ENCODE data around the gene GALNT18. TPM values are rescaled to one million over a fixed set of nuclear protein-coding genes. Genes with fewer than 3 reads are reported as not detected.

Gene GALNT18
- total RNA-seq, 1 donor from 2014 or later = 137 TPM

DNA sequence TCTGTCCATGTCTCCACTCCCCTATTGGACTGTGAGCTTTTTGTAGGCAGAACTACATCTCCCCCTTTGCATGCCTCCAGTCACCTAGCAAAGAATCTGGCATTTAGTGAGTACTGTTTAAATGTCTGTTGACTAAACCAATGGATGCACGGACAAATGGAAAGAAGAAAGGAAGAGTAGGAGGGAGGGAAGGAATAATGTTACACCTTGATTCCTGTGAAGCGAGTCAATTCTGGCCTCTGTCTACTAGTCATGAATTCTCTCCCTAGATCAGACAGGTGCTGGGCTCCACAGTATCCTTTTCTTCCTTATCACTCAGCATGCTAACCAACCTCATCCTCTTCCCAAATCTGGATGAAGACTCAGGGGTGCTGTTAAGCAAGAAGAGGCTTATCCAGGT is 33.6 kb downstream of the GALNT18 start:
- no peak for DNase-seq (ENCODE audit: low spot score)

DNA sequence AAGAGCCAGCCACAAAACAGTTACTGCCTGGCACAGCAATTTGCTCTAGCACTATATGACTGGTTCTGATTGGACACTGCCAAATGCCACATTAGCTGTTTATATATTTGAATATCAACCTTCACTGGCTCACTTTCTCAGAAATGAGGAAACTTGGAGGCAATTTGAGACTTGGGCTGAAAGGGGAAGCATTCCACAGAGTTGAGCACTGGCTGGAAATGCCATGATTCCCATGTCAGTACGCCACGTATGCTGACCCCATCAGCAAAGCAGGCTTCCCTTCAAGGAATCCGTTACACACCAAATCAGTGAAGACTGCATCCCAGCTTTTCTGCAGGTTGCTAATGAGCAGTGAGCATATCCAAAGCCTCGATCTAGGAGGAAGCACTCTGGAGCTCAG is 34.7 kb downstream of the GALNT18 start:
- DNase-seq (ENCODE audit: low spot score) = peak; percentile 38

DNA sequence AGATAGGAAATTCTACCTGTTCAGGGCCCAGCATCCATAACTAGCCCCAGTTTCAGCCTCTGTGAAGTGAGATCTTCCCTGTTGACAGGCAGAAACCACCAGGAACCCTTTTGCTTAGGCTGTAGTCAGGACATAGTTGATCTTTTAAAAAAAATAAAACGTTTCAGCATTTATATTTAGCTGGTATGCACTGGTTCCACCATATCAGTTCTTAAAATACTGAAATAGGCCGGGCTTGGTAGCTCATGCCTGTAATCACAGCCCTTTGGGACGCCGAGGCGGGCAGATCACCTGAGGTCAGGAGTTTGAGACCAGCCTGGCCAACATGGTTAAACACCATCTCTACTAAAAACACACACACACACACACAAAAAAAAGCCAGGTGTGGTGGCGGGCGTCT is 35.3 kb downstream of the GALNT18 start:
- DNase-seq (ENCODE audit: low spot score) = no peak

DNA sequence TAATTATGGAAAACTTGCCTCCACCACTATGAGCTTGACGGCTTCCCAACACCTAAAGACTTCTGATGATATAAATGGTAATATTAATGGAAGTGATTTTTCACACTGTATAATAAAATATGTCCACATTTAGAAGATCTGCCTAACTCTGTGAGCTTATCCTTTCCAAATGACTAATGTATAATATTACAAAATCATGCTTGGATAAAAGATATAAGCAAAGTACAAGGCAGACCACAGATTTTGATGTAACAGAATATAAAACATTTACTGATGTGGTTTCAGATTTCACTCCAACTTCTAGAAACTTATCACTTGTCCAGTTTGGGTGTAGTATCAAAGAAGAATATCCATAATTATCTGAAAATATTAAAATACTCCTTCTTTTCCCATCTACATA is 36.9 kb downstream of the GALNT18 start:
- peak; percentile 53 for DNase-seq (ENCODE audit: low spot score)

DNA sequence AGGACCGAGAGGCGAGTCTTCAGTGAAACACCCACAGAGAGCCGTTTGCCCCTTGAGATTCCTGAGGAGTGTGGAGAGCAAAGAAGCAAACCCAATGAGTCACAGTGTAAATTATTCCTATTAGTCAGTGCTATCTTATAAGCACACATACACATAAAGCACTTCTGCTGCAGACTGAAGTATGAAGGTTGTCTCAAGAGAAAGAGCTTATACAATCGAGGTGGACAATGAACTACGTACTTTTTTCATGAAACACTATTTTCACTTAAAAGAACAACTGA is 37.3 kb downstream of the GALNT18 start:
- DNase-seq (ENCODE audit: low spot score) = peak; percentile 88

DNA sequence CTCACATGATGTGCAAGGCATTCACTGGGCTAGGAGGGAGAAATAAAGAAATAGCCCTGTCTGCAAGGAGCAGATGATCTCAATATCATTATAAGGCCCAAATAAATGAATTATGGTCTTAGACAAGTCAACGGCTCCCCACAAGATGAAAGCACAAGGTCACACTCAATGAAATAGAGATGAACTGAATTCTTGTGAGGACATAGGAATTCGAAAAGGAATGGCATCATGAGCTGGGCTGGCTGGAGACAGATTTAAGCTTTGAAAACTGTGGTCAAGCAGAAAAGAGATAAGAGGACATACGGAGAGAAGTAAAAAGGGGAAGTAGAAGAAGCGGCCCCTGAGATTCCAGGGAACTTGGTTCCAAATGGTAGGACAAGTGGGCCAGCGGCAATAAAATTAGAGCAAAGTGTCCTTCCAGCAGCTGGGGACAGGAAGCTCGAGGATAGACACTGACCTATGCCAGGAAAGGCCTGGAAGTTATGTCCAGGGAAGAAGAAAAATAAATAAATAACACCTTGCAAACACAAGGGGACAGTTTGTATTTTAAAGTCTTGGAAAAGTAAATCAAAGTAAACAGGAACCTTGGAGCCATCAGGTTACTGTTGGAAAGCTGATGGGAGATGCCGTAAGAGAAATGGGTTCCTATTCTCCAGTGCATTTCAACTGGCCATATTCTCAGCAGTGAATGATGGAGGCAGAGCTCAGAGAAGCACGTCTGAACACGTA is 37.8 kb downstream of the GALNT18 start:
- DNase-seq (ENCODE audit: low spot score) = peak; percentile 38

DNA sequence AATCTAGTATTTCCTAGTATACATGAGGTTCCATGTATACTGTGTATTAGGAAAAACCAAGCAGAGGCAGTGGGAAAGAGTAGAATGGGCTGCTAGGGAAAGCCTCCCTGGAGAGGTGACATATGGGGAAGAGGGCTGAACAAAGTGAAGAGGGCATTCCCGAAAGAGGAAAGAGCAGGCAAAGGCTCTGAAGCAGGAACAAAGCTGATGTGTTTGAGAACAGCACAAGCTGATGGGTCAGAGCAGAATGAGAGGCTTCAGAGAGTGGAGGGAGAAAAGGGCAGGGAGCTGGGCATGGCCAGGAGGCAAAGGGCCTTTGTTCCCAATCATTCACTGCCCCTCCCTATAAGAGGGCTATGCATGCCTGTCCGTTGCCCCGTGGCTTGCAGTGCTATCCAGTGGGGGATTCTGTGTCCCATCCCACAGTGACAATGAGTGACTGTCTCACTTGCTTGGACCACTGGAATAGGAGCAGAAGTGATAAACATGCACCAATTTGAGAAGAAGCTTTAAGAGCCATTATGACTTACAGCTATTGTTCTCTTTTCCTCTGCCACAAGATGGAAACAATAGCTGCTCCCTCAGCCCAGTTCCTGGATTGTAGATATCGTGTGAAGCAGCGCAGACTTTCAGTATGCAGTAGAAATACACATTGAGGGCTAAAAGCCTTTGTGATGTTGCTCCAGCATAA is 39.6 kb downstream of the GALNT18 start:
- no peak for DNase-seq (ENCODE audit: low spot score)

DNA sequence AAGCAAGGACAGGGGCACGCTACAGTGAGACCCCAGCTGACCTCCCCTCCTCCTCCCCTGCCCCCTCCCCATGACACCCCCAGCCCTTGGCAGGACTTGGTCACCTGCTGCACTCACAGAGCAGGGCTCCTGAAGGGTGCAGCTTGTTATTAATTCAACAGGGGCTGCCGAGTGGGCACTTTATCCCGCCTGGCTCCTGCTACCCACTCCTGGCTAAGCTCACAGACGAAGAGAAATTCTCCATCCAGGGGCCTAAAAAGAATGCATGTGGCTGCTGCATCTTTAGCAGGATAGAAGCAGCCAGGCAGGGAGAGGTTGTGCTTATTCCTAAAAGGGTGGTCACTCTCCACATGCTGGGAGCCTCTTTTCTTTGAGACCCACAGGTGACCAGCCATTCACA is 40.3 kb downstream of the GALNT18 start:
- DNase-seq (ENCODE audit: low spot score) = no peak

DNA sequence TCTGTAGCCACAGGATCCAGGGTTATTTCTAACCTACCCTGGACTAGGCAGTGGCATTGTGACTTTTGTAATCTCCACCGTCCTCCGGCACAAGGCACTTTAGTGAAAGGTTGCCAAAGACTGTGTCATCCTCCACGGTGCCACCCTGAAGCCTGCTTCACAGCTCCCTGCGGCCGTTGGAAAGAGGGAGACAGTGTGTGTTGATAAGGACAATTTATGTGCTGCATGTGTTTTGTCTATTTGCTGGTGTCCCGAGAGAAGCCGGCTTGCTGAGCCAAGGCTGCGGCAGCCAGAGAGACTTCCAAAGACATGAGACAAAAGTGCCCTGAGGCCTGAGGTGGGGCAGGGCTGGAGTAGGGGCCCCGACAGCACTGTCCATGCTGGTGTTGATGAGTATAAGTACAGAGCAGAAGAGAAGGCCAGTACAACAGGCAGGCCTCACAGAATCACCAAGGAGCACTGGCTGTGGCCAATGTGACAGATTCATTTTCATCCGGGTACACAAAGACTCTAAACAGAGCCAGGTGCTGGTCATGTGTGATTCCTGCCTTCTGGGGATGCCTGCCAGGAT is 40.9 kb downstream of the GALNT18 start:
- peak; percentile 41 for DNase-seq (ENCODE audit: low spot score)

DNA sequence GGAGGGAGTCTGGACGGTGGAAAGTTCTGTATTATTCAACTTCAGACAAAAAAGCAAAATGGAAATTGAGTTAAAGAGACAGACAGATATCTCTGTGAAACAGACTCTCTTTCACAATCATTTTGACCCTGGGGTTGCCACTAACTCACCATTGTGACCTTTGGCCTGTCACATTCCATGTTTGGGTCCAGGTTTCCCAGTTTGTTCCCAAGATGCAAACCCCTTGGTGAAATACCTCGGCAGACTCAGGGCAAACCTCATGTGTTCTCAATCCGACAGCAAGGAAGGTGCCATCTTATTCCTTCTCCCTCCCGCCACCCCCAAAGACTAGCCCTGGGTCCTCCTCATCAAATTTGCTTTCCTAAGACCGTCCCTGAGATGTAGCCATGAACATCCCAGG is 41.8 kb downstream of the GALNT18 start:
- no peak for DNase-seq (ENCODE audit: low spot score)

DNA sequence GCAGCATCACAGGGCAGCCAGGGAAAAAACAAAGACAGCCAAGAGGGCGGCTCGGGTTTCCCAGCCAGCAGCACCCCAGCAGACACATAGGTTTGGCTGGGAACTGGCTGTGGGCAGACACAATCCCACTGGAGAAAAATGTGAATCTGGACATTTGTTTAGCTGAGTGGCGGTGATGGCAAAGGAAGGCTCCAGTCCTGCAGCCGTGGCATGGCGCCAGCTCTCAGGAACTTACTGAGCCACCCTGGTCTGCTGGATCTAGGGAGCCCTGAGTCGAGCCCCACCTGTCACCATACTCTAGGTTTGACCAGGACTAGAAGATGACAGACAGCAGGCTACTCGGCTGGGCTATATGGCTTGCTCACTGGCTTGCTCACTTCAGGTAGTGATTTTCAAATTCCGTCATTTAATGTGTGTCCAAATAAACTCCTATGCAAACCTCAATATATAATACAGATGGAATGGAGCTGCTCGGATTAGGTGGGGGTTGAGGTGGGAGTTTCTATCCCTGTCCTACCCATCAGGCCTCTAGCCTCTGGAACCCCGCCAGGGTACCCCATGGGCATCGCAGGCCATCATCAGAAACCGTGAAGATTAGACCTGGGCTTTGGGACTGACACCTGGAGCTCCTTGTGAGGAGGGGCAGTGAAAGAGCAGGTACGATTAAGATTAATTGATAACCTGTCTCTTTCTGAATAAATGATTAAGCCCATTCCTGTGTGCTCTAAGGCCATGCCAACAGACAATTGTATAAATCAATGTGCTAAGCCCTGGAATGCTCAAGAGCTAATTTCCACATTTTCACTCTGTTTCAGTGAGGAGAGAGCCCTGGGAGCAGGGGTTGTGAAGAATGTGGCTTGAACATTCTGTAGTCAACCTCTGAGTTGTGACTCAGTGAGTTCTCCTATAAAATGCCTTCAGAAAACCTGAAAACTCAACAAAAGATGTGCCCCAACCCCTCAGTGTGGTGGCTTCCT is 42.5 kb downstream of the GALNT18 start:
- DNase-seq (ENCODE audit: low spot score) = no peak

DNA sequence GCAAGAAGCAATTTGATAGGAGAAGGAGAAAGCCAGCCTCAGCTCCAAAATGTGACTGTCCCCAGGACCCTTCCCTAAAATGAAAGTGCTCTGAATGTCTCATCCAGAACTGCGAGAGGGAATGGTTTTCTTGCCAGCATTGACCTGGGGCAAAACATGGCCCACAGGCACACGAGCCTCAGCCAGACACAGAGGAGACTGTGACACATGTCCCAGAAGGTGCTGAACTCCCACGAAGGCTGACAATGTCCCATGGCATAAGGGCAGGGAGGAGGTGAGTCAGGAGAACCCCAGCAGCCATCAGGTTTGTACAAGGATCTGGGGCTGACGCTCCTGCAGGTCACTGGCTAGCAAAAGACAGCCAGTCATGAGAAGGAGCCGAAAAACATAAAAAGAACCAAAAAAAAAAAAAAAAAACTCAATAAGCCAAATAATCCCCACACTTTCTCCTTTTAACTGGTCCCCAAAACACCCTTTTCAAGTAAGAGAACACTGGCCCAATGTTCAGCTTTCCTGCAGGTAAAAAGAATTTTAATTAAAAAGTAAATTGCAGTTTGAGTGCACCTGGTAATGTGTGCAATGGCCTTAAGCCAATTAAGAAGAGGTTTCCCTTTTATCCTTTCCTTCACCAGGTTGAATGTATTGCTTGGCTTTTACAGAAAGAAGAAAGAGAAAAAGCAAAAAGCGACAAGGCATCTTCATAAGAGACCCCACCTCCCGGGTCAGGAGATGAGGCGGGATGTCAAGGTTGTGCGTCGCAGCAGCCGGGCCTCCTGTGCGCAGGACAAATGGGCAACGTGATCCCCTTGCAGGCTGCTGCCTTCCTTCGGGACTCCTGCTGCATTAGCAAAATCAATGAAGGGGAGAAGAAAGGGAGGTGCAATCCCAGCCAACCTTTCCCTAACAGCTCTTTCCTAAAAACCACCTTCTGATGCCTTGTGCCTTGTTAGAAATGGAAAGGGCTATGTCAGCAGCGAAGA is 43.6 kb downstream of the GALNT18 start:
- DNase-seq (ENCODE audit: low spot score) = no peak

DNA sequence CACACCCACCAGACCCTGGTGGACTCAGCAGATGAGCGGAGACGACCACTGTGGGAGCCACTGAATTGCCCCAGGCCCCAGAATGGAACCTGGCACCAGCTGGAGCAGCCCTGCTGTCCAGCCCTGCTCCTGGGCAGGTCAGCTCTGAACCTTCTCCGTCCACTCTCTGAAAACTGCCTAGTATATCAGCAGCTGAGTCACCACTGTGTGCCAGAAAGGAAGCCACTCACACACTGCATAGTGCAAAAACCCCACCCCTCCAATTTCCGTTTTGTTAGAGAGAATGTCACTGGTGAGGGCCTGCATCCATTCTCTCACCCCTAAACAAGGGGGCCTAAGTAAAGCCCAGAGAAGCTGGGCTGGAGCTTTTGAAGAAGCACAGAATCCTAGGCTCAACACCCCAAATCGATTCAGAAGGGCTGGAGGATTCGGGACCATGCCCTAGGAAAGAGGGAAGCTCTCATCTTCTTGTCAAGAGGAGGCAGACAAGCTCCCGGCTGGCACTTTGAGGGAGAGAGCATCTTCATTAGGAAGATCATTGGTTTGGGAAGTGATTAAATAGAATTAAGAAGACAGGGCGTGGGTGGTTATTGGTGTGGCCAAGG is 44.5 kb downstream of the GALNT18 start:
- no peak for DNase-seq (ENCODE audit: low spot score)

DNA sequence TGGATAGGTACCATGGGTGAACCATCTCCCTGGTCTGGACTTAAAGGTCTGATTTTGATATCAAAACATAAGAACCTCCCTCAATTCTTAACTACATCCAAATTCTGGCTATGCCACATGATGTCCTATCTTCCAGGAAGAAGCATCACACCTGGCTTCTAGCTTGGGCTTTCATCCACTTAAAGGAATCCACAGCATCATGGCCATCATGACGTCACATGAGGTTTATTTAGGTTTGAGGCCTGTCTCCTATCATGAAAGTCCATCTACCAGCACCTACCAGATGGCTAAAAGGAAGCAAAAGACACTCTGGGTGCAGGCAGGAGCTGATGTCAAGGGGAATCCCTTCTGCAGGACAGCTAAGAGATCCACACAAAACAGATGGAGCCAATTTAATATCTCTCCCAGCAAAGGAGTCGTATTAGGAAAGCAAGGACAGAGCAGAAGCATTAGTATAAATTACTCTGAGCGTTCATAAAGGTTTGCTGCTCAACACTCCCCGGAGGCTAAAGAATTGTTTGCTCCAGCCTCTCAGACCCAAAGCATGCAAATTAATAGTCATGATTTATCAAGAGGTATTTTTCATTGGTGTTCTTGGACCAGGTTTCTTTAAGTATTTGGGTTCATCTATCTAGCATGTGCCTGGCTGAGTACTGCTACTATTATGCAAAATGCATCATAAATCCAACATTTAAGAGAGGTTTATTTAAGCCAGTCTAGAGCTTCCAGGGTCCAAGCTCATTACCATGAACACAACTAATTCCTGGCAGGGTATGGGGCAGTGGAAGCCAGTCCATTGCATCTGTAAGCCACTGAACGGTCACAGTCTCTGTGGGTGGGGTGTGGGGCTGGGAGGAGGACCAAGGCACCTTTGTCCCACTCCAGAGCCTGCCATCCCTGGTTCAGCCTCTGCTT is 47.2 kb downstream of the GALNT18 start:
- no peak for DNase-seq (ENCODE audit: low spot score)

DNA sequence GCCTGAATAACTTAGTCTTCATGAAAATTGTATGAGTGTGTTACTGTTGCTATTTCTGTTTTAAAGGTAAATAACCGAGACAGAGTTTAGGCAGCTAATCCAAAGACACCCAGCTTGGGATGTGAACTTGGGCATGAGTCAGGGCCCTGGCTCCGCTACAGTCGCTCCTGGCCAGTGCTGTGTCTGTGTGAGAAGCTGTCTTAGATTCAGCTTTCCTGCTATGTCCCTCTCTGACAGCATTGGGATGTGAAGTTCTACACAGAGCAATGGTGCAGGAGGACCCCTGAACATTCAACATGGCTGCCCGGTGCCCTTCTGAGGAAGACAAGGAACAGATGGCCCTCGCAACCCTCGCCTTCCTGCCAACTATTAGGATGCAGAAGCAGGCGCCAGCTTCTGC is 49.4 kb downstream of the GALNT18 start:
- DNase-seq (ENCODE audit: low spot score) = no peak

DNA sequence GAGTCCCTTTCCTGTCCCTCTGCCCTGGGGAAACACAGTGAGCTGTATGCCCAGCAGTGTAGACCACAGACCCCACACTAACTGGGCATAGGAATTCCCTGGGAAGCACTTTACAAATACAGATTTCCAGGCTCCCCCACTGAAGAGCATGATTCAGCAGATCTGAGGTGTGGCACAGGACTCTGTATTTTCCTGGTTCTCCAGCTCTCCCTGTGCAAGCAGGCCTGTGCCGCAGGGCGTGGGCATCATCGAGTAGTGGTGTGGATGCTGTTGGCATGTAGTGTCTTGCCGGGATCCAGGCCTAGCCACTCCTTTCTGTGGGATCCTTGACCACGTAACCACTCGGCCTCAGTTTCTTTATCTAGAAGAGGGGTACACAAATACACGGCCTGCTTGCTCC is 49.9 kb downstream of the GALNT18 start:
- DNase-seq (ENCODE audit: low spot score) = no peak

DNA sequence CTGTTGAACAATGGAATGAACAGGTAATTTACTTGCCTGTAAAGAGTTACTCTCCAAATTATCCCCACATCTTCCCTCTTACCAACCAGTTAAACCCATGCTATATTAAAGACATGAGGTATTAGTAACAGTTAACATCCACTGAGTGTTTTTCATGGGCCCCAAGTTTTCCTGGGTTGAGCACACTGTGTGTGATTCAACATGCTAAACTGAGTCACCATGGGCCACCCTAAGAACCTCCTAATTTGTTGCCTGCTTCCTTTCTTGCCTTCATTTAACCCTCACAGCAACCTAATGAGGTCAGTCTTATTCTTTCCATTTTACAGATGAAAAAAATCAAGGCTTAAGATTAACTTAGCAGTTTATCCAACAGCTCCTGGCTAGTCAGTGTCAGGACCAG is 51.0 kb downstream of the GALNT18 start:
- no peak for DNase-seq (ENCODE audit: low spot score)

DNA sequence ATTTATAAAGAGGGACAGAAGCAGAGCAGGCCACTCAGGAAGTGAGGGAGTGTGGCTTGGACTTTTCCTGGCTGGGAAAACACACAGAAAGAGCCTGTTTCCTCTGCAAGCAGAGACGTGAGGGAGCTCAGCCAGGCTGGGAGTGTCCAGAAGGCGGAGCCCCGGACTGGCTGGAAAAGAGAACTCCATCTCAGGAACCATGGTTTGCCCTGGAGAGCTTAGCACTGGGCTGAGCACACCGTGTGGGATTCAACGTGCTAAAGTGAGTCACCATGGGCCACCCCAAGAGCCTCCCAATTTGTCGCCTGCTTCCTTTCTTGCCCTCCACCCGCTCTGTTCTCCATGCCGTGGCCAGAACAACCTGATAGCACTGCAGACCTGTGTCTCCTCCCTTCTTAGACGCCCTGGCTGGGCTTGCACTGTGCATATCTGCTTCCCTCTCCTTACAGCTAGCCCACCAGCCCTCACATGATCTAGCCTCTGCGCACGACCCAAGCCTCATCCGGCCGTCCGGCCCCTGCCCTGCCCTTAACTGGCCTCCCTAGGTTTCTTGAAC is 51.8 kb downstream of the GALNT18 start:
- DNase-seq (ENCODE audit: low spot score) = peak; percentile 81

DNA sequence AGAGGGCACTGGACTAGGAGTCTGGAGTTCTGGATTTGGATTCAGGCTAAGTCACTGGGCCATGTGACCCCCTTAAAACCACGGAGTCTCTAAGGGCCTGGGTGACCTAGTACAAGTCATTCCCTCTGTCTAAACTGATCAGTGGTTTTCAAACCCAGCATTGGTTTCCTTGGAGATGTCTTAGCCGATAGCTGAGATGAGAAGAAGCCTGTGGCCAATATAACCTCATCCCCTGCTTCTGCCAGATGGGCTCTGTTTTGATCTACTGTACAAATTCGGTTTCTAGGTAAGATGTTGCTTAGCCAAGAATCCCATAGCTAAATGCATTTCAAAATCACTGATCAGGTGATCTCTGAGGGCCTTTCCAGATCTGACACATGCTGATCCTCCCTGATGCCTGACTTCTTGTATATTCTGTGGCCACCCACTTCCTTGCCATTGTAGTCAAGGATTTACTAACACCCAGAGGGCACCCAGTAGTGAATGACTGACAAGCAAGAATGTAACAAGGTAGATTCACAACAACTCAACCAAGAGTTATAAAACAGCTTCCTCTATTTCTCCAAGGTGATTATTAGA is 53.1 kb downstream of the GALNT18 start:
- DNase-seq (ENCODE audit: low spot score) = no peak

Measured in umbilical cord (tissue), 2 donors.